Ammon's horn (tissue), 1 donor: ENCODE results near the gene LRRC1.

Experiments used
- DNase-seq: peaks from one replicate; pipeline ENCODE4 v3.0.0-alpha.2; 2016; ENCODE audit warnings: low spot score

The LRRC1 gene

GRCh38 chr6:53815381-53816119 is 20.7 kb downstream of the LRRC1 start:
- no peak for DNase-seq

DNA sequence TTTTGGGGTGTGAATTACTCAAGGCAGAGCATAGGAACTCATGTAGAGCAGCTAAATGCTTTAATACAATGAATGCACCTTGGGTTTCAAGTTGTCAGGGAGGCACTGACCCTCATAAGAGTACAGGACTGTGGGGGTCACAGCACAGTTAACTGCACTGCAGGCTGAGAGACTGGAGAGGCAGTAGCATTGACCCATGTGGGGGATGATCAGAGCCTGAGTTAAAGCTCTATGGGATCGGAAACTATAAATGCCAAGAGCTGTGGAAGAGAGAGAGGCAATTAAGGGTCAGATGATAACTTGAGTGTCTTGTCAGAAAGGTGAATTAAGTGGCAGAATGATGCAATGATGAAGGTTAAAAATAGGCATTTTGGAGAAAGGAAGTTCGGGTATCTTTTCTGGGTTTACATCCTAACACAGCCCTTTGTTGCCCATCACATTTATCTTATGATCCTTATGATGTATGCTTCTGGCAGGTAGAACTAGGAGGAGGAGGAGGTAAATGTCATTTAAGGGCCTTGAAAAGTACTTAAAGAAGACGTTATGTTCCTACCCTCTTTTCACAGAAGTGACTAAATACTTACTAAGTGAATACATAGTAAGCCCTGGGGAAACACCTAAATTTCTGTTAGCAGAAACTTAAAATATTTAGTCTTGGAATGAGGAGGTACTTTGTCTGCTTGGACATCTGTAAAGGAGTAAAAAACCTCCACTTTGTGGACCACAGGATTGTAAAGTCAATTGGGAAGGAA is 24.2 kb downstream of the LRRC1 start:
- DNase-seq = no peak

DNA sequence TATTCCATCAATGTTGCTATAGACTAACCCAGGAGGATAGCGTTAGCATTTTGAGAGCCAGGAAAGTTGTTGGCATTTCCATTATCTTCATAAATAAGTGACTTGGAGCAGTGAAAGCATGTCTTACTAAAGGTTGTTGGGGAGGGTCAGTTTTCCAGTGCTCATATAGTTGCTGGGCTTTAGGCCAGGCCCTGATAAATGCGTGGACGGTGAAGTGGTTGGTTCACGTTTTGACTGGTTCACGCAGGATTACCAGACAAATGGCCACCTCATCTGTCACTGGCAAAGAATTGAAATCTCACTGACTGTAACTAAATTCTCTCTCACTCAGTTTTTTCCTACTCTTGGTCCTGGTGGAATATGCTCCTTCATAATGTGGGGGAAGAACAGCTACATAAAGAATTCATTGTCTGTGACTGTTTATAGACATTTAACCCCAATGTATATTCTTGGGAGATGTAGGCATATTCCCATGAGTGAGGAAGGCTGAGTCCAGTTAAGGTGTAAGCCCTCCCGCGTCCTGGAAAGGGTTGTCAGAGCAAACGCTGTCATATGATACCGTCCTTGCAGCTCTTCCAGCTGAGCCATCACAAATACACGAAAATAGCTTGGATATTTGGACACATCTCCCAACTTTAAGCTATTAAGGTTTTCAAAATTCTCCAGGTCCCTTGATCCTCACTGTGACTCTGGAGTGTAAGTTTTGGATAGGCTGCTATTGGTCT is 27.8 kb downstream of the LRRC1 start:
- no peak for DNase-seq

DNA sequence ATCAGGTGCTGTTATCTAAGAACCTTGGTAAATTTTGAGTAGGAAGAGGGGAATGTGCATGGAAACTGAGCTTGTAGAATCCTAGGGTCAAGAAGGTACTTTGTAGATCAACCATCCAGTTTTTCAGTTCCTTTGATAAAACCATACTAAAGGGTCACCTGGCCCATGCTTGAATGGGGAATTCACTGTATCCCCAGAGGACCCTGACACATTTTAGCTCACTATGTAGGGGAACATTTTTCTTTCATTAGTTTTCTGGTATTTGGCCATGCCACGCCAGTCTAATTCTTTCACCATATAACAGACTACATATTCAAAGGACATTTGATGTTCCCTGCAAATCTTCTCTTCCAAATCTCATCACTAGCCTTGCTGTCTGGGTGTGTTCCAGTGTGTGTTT is 29.9 kb downstream of the LRRC1 start:
- DNase-seq = no peak

GRCh38 chr6:53825532-53826321 is 30.9 kb downstream of the LRRC1 start:
- no peak for DNase-seq

DNA sequence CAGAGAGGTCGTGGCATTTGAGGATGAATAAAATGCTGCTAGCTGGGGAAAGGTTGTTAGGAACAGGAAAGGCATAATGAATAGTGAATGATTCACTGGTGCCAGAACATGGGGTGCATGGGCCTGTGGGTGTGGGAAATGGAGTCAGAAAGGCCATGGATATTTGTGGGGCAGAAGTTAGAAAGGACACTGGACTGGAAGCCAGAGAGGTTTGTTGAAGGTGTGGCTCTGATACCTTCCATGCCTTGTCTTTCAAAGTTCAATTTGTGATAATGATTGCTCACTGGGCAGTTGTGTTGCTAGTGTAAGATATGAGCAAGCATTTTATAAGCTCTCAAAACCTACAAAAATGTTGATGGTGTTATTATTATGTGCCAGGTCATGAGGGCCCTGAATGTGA is 32.7 kb downstream of the LRRC1 start:
- no peak for DNase-seq

GRCh38 chr6:53828215-53828614 is 33.4 kb downstream of the LRRC1 start:
- no peak for DNase-seq

- no peak for DNase-seq
Measured at GRCh38 chr6:53828966-53829697, 34.3 kb downstream of the LRRC1 start.

- no peak for DNase-seq
Measured at GRCh38 chr6:53829698-53830221, 35.0 kb downstream of the LRRC1 start.

- no peak for DNase-seq
Measured at GRCh38 chr6:53830366-53830765, 35.6 kb downstream of the LRRC1 start.

GRCh38 chr6:53831081-53831869 is 36.5 kb downstream of the LRRC1 start:
- no peak for DNase-seq

DNA sequence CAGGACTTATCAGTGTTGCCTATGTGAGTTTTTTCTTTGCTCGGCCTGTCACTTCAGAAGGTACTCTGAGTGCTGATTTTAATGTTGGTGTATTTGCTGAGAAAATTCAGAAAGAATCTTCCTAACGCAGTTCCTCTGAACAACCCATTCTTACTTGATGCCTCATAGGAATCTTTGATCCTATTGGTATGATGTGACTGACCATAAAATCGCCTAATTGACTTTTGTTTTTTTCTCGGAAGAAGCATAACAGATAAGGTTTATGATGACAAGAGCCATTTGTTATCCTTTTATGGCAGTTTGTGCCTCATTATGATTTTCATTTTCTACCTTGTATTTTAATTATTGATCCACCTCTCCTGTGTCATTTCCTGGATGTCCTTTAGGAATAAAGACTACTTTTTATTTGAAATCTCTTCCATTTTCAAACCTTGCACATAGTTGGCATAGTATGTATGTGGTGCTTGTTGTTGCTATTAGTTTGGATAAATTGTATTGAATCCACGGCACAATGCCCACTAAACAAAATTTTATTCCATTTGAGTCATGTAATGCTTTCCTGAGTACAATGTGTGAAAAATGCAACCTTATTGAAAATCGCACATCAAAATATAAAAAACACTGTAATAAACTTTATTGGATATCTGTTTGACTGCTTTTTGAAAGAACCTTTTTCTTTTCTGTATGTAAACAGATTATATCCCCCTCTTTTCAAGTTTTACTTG is 37.3 kb downstream of the LRRC1 start:
- no peak for DNase-seq

GRCh38 chr6:53833155-53833554 is 38.4 kb downstream of the LRRC1 start:
- DNase-seq = no peak

DNA sequence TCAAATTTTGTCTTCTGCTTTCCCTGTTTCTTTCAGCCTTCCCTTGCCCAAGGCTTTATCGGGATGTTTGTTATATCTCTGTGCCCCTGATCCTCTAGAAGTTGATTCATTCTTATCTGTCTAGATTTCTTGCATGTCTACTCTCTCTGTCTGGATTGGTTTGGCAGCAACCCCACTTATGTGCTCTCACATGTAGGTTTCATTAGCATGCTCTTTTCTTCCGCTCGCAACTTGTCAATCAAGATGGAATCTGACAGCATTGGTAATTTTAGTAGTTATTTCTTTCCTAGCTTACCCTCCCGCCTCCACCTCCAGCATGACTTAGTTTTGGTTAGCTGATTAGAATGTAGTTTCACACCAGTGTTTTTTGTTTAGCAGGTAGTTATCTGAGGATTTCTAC is 39.3 kb downstream of the LRRC1 start:
- DNase-seq = no peak

DNA sequence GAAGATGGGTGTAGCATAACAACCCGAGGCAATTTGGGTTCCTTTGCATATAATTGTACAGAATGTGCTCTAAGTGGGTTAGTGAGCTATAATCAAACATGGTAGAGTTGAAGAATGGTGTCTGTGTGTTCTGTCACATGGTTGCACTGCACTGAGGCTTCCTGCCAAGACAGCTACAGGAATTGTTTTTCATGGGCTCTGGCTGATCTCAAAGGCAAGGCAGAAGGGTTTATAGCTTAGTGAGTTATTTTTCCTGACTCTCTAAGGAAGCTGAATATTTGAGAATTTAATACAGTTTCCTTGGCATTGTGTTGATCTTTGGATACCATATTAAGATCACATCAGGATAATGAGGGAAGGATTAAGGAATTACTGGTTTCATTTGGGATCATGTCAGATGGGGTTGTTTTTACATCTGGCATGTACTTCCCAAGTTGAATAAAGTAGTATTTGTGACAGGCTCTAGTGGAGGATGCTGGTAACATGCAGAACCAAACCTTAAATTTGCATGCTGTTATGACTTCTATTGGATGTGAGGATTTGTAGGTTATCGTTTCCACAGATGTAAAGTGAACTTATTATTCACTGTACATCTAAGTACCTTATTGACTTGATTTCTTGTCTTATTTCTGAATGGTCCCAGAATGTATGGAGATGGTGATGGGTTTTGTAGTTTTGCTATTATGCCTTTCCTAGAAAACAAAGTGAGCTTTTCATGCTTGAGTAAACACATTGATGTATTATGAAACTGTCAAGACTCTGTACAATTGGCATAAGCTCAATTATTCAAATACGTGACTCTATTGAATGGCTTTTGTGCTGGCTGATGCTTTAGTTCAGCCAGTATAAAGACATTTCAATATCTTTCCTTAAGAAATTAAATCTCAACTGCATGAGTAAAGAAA is 43.3 kb downstream of the LRRC1 start:
- DNase-seq = peak; percentile 89

GRCh38 chr6:53840027-53840426 is 45.2 kb downstream of the LRRC1 start:
- no peak for DNase-seq

GRCh38 chr6:53845280-53846195 is 50.7 kb downstream of the LRRC1 start:
- no peak for DNase-seq

- DNase-seq = no peak
Measured at GRCh38 chr6:53846250-53846649, 51.4 kb downstream of the LRRC1 start.
